ENCODE measurements around the gene ZNF565.
"Not testable (repeated sequence)": the region's sequence is repeated elsewhere in the genome, so short reads cannot be mapped to it uniquely, and the experiment has no call there.

- not testable (repeated sequence) for TF ChIP-seq CTCF (IDR thresholded peaks at IDR 0.05); SMC3 (IDR thresholded peaks at IDR 0.05; ENCODE audit: low read depth, low read length); EP300 (IDR thresholded peaks at IDR 0.05; ENCODE audit: borderline replicate concordance in 1 of 2, low read depth in 1 of 2, low read length in 1 of 2); YY1 (IDR thresholded peaks at IDR 0.05; ENCODE audit: low read depth); POLR2AphosphoS5 (IDR thresholded peaks at IDR 0.05; ENCODE audit: low read depth, low read length); TEAD4 (IDR thresholded peaks at IDR 0.05; ENCODE audit: borderline replicate concordance, insufficient read depth); EZH2phosphoT487 (IDR thresholded peaks at IDR 0.05; ENCODE audit: borderline replicate concordance, low read depth); TCF12 (IDR thresholded peaks at IDR 0.05); GATA2 (CRISPR knock-in tag; IDR thresholded peaks at IDR 0.05)
Observed at GRCh38 chr19:36186722-36187121, 27.7 kb downstream of the ZNF565 start.
